GM21390 (cell line): ENCODE results near the gene CTTNBP2.

Experiments
- ATAC-seq: cut with Tn5 transposase; IDR thresholded peaks from one replicate; pipeline ENCODE4 v1.9.1; 2021; ENCODE audit not compliant: unreplicated experiment

The CTTNBP2 gene

DNA sequence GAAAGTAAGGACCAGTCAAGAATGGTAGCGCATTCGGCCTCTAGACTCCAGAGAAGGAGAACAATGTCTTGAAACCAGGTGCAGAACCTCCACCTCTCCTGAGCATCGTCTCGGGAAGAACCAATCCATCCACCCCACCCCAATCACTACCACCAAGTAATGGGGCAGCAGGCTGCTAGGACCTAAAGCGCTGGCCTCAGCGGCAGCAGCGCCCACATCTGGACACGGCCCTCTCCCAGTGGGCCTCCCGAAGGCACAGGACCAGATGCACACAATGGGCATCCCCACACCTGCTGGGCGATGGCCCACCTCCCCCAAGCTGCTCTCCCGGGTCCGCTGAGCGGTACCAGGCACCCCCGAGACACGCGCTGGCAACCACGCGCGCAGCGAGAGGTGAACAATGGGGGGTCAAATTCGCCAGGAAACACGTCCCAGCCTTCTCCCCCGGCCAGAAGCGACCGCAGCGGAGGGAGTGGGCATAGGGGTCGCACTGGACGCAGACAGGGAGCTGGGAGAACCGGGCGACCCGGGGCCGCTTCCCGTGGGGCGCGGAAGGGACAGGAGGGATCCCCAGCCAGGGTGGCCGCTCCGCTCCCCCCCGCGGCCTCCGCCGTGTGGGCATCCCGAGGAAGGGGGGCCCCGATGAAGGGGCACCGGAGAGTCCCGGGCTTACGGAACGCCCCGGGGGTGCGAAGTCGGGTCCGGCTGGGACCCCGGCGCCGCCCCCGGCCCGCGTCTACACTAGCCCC, 506 bp downstream of the CTTNBP2 start:
- ATAC-seq = no peak

DNA sequence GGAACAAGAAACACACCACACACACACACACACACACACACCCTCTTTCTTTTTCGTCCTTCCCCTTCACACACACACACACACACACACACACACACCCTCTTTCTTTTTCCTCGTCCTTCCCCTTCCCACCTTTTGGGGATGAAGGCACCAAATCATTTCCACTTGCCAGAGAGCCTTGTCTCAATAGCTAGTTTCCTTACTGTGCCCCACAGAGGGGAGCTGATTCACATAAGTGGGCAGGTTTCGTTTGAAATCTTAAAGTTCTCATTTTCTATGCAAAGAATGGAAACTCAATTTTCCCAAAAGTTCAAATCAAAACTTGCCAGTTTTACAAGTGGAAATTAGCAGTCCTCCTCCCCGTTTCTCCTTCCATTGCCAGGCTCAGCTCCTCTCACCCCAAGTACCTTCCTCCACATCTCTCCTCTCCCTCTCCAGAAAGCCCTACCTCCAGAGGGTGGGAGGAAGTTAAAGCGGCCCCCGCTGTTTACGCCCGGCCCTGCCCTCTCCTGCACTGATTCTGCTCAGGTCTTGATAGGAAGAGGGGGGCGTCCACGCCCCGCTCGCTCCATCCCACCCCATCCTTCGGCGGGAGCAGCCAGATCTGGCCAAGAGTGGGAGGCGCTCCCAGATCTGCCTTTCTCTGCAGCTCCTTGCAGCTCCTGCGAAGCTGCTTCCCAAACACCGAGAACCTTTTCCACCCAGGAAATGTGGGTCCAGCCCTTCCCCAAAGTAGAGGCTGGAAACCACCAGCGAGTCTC, 1.3 kb downstream of the CTTNBP2 start:
- no peak for ATAC-seq

- no peak for ATAC-seq
These were observed 1.9 kb downstream of the CTTNBP2 start for GRCh38 chr7:117871401-117871777.

GRCh38 chr7:117870448-117871130, 2.7 kb downstream of the CTTNBP2 start:
- ATAC-seq = no peak

DNA sequence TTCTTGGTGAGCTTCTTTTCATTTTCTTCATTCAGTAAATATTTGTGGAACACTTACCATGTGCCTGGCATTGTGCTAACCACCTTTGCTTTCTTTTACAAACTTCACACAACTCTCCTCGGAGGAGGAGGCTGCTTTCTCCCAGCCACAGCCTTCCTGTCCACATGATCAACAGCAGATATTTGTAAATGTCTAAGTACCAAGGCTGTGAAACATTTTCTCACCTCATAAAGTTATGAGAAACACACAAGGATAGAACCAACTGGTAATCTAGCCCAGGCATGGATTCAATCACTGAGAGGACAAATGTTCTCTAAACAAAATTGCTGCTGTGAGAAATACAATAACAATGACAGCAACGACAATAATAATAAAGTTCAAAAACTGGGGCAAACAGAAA, 3.9 kb downstream of the CTTNBP2 start:
- no peak for ATAC-seq

GRCh38 chr7:117863618-117864017, 9.6 kb downstream of the CTTNBP2 start:
- no peak for ATAC-seq

GRCh38 chr7:117862378-117862777, 10.9 kb downstream of the CTTNBP2 start:
- no peak for ATAC-seq

- no peak for ATAC-seq
These were observed 13.9 kb downstream of the CTTNBP2 start for GRCh38 chr7:117859246-117859812.

DNA sequence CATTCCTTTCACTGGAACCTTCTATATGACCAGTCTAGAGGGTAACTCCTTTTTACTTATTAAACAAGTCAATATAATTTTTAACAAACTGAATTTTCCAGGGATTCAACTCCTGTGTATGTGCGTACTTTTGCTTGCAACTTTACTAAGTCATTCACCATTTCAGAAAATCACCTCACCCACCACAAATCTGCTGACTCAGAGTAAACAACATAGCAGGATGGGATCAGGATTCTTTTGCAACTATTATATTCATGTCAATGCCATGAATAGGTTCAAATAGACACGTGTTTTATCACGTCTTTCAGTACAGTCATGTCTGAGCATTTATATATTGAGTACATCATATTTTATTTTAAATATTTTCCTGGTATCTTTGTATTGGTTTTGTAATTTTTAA, 14.5 kb downstream of the CTTNBP2 start:
- ATAC-seq = no peak

DNA sequence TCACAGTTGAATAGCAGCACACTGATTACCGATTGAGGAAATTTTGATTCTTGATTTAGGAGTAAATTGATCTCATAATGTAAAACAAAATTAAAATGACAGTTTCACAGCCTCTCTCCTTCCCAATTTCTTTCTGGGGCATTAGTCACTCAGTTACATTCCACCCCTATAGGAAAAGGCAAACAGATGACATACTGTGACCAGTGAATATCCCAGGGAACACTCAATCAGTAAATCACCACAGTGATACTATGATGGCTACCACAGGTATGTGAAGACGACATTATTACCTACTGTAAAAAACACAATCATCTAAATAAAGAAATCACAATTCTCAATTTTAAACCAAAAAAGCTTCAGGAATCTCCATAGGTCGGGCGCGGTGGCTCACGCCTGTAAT, 15.5 kb downstream of the CTTNBP2 start:
- ATAC-seq = no peak

- ATAC-seq = no peak
These were observed 17.0 kb downstream of the CTTNBP2 start for GRCh38 chr7:117856196-117856595.

- ATAC-seq = no peak
These were observed 19.1 kb downstream of the CTTNBP2 start for GRCh38 chr7:117854186-117854585.

- ATAC-seq = no peak
These were observed 24.3 kb downstream of the CTTNBP2 start for GRCh38 chr7:117848941-117849340.

DNA sequence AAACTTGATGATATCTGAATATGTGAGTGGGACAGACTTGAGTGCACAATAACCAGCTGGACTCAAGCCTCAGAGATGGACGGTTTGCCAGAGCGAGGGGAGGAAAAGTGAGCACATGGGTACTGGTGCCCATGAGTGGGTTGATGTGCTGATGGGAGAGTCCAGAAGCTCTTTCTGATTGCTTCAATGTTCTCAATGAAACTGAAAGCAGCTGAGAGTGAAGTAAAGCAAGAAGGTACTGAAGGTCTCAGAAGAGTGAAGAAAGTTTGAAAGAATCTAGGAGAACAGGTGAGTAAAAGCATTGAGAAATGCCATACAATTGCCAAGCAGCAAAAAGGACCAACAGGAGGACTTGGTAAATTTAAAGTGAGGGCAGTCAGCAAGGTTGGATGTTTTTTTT, 28.6 kb downstream of the CTTNBP2 start:
- no peak for ATAC-seq

DNA sequence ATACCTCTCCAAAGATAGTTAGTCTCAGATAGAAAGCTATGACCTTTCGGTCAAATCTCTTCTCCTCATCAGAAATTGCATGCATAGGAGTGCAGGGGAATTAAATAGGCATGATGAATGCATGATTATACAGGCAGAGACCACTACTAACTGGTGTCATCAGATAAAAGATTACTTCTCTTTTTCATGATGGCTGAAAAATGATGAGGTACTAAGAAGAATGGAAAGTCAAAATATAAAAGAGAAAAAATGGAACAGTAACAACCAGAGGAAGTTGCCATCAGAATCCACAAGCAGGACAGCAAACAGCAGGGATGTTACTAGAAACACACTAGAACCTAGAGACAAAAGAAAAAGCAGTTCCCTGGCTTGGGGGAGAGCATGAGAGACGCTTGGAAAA, 31.6 kb downstream of the CTTNBP2 start:
- ATAC-seq = no peak

DNA sequence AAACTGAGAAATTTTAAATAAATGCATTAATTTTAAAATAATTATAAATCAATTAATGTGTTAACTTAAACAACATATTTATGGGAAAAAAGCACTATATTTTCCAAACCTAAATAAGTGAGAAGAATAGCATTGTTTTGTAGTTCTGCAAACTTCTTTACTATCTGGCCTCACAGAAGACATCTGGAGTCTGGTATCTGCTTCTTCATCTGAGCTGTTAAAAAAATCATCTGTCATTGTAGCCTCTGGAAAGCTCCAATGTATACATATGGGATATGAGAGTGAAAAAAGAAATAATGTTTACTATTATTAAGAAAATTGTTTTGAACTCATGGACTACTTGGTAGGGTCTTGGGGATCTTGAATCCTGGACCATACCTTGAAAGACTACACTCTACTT, 32.2 kb downstream of the CTTNBP2 start:
- ATAC-seq = no peak

- ATAC-seq = peak; percentile 58
These were observed 33.7 kb downstream of the CTTNBP2 start for GRCh38 chr7:117839507-117839906.

- ATAC-seq = peak; percentile 85
These were observed 35.4 kb downstream of the CTTNBP2 start for GRCh38 chr7:117837841-117838240.

DNA sequence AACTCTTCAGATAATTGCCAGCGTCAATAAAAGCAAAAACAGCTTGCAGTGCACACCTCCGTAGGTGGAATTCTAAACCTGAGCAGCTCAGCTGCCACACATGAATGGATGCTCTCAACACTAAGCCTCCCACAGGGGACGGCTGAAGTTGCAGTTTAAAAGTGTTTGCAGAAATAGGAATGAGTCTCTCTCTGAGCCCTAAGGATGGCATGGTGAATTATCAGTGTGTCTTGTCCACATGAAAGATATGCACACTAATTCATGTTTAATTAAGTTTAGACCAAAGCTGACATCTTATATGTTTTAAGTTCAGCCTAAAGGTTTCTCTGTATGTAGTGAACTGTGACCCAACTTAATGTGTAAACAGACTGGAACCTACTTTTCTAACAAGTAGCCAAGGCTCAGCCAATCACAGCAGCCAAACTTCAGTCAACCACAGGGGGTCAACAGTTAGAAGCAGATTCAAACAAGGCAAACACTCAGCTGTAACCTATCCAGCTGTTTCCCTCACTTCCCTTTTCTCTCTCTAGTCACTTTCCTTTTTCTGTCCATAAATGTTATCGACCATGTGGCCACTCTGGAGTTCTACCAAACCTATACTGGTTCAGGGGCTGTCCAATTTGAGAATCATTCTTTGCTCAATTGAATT, 38.1 kb downstream of the CTTNBP2 start:
- ATAC-seq = no peak

GRCh38 chr7:117830422-117830954, 42.8 kb downstream of the CTTNBP2 start:
- ATAC-seq = no peak
